ENCODE measurements around the gene GBX1.

GBX1 gene

GRCh38 chr7:151148319-151149259 lies 18.9 kb downstream of the GBX1 start:
- no peak for TF ChIP-seq CTCF (IDR thresholded peaks at IDR 0.05; ENCODE audit: low read depth, low read length)
- no peak overlapping the region for H3K4me3 ChIP-seq (replicated peaks in 1 of 2; ENCODE audit: low read depth in 2 of 2, low read length in 2 of 2)
- no peak for DNase-seq (ENCODE audit: low read depth in 2 of 2)

- DNase-seq (ENCODE audit: low read depth in 2 of 2): no peak
- TF ChIP-seq CTCF (IDR thresholded peaks at IDR 0.05; ENCODE audit: low read depth, low read length): no peak
- no peak overlapping the region for H3K4me3 ChIP-seq (replicated peaks in 1 of 2; ENCODE audit: low read depth in 2 of 2, low read length in 2 of 2)
Measured at GRCh38 chr7:151146761-151147160, 20.7 kb downstream of the GBX1 start.

GRCh38 chr7:151144387-151144786 lies 23.1 kb downstream of the GBX1 start:
- no peak for TF ChIP-seq CTCF (IDR thresholded peaks at IDR 0.05; ENCODE audit: low read depth, low read length)
- DNase-seq (ENCODE audit: low read depth in 2 of 2): no peak
- no peak overlapping the region for H3K4me3 ChIP-seq (replicated peaks in 1 of 2; ENCODE audit: low read depth in 2 of 2, low read length in 2 of 2)

GRCh38 chr7:151143261-151144015 lies 24.1 kb downstream of the GBX1 start:
- H3K4me3 ChIP-seq (replicated peaks in 1 of 2; ENCODE audit: low read depth in 2 of 2, low read length in 2 of 2): no peak overlapping the region
- TF ChIP-seq CTCF (IDR thresholded peaks at IDR 0.05; ENCODE audit: low read depth, low read length): no peak
- peak in 1 of 2 donors; percentile 41 for DNase-seq (ENCODE audit: low read depth in 2 of 2)

- no peak overlapping the region for H3K4me3 ChIP-seq (replicated peaks in 1 of 2; ENCODE audit: low read depth in 2 of 2, low read length in 2 of 2)
- no peak for TF ChIP-seq CTCF (IDR thresholded peaks at IDR 0.05; ENCODE audit: low read depth, low read length)
- no peak for DNase-seq (ENCODE audit: low read depth in 2 of 2)
Measured at GRCh38 chr7:151142686-151143040, 24.8 kb downstream of the GBX1 start.

GRCh38 chr7:151141855-151142685 lies 25.4 kb downstream of the GBX1 start:
- no peak overlapping the region for H3K4me3 ChIP-seq (replicated peaks in 1 of 2; ENCODE audit: low read depth in 2 of 2, low read length in 2 of 2)
- TF ChIP-seq CTCF (IDR thresholded peaks at IDR 0.05; ENCODE audit: low read depth, low read length): no peak
- DNase-seq (ENCODE audit: low read depth in 2 of 2): no peak

All from cardiac fibroblast (primary cell).